Liver (tissue), 9 donors: ENCODE data around the gene DCLK3. TPM values are rescaled to one million over a fixed set of nuclear protein-coding genes. Genes with fewer than 3 reads are reported as not detected.

Experiments used
- DNase-seq: peaks from one replicate; pipeline ENCODE4 v3.0.0-alpha.2; 2017; ENCODE audit warnings: low spot score
- H3K27ac ChIP-seq, 2 donors: one replicate each; pipeline ENCODE4 v1.7.0; 2013; ENCODE audit warnings: inconsistent platforms in 2 of 2, low read length in 2 of 2, control low read depth in 1 of 2, low read depth in 1 of 2, mild to moderate bottlenecking in 1 of 2
- H3K27me3 ChIP-seq, 4 donors: one replicate each; pipeline versions ENCODE4 v1.6.1 to v1.7.0; 2013; ENCODE audit warnings: low read length in 3 of 4, inconsistent platforms in 1 of 4, mild to moderate bottlenecking in 1 of 4, moderate library complexity in 1 of 4; ENCODE audit not compliant: control insufficient read depth in 4 of 4, insufficient read depth in 4 of 4
- H3K36me3 ChIP-seq, 4 donors: one replicate each; pipeline versions ENCODE4 v1.6.1 to v1.7.0; 2013; ENCODE audit warnings: low read length in 3 of 4, mild to moderate bottlenecking in 3 of 4, low read depth in 1 of 4, moderate library complexity in 1 of 4; ENCODE audit not compliant: control insufficient read depth in 4 of 4, insufficient read depth in 3 of 4
- H3K4me1 ChIP-seq, 4 donors: one replicate each; pipeline versions ENCODE4 v1.6.1 to v1.7.0; 2013; ENCODE audit warnings: low read length in 3 of 4, mild to moderate bottlenecking in 3 of 4, moderate library complexity in 1 of 4; ENCODE audit not compliant: control insufficient read depth in 4 of 4, insufficient read depth in 4 of 4
- H3K4me3 ChIP-seq, 3 donors: one replicate each; pipeline versions ENCODE4 v1.6.1 to v1.7.0; 2013; ENCODE audit warnings: low read length in 3 of 3, control low read depth in 1 of 3, low read depth in 1 of 3, mild to moderate bottlenecking in 1 of 3
- H3K9ac ChIP-seq, 2 donors: one replicate each; pipeline ENCODE4 v1.7.0; 2013; ENCODE audit warnings: low read length in 2 of 2, mild to moderate bottlenecking in 2 of 2, moderate library complexity in 2 of 2, control low read depth in 1 of 2, low read depth in 1 of 2
- H3K9me3 ChIP-seq, 4 donors: one replicate each; pipeline versions ENCODE4 v1.6.1 to v1.7.0; 2013; ENCODE audit warnings: low read length in 3 of 4; ENCODE audit not compliant: control insufficient read depth in 4 of 4
- ATF3 ChIP-seq: IDR thresholded peaks from 2 replicates; pipeline ENCODE4 v1.6.1; 2016; ENCODE audit warnings: antibody characterized with exemption
- CTCF ChIP-seq: fragments of 150-350 bp; IDR thresholded peaks from 2 replicates; pipeline ENCODE4 v1.5.1; 2017; ENCODE audit warnings: improper control_type of control experiment, low read depth, low read length; ENCODE audit not compliant: missing input control
- FOXA1 ChIP-seq: IDR thresholded peaks from 2 replicates; pipeline ENCODE4 v1.6.1; 2016; ENCODE audit warnings: antibody characterized with exemption
- FOXA2 ChIP-seq: IDR thresholded peaks from 2 replicates; pipeline ENCODE4 v1.6.1; 2016; ENCODE audit warnings: antibody characterized with exemption
- HNF4A ChIP-seq, 2 donors: conservative IDR thresholded peaks; 2 replicates each; pipeline ENCODE4 v1.6.1; 2016; ENCODE audit warnings: antibody characterized with exemption in 2 of 2, mild to moderate bottlenecking in 2 of 2
- HNF4G ChIP-seq: IDR thresholded peaks from 2 replicates; pipeline ENCODE4 v1.6.1; 2016; ENCODE audit warnings: antibody characterized with exemption
- NR2F2 ChIP-seq: IDR thresholded peaks from 2 replicates; pipeline ENCODE4 v1.6.1; 2016; ENCODE audit warnings: antibody characterized with exemption
- RAD21 ChIP-seq, 2 donors: IDR thresholded peaks; 2 replicates each; pipeline ENCODE4 v1.6.1; 2016; ENCODE audit warnings: antibody characterized with exemption in 2 of 2, mild to moderate bottlenecking in 2 of 2
- REST ChIP-seq: IDR thresholded peaks from 2 replicates; pipeline ENCODE4 v1.6.1; 2016; ENCODE audit warnings: antibody characterized with exemption, mild to moderate bottlenecking
- RXRA ChIP-seq, 2 donors: IDR thresholded peaks; 2 replicates each; pipeline ENCODE4 v1.6.1; 2017 to 2018; ENCODE audit warnings: antibody characterized with exemption in 2 of 2, mild to moderate bottlenecking in 1 of 2
- SP1 ChIP-seq: IDR thresholded peaks from 2 replicates; pipeline ENCODE4 v1.6.1; 2018; ENCODE audit warnings: antibody characterized with exemption, mild to moderate bottlenecking
- TAF1 ChIP-seq: conservative IDR thresholded peaks from 2 replicates; pipeline ENCODE4 v1.6.1; 2016; ENCODE audit warnings: antibody characterized with exemption, mild to moderate bottlenecking
- WGBS: extraction: QIAGEN DNeasy Blood & Tissue Kit; methylation state at CpG from one replicate; pipeline ENCODE4 v1.1.7; 2013; 5-methylcytosine and 5-hydroxymethylcytosine counted together
- polyA plus RNA-seq, 2 donors: library from polyadenylated mRNA; stranded (reverse) in 1 of 2; unstranded in 1 of 2; fragments of 200-250 nt in 1 of 2; fragments of >200 nt in 1 of 2; fragmentation: Nextera tagmentation in 1 of 2; extraction: Ambion mirVana in 1 of 2; gene quantifications; one replicate each; pipeline versions ENCODE4 v1.2.1 to v1.2.3, GENCODE V29; 2013 to 2015
- total RNA-seq, 2 donors: library from RNA; depleted of rRNA; stranded (reverse); fragments of >200 nt; gene quantifications; one replicate each; pipeline ENCODE4 v1.2.3, GENCODE V29; 2014
- donor health status: healthy.
- donor health status: healthy.
- donor health status: healthy.
- donor health status: healthy.
- donor health status: healthy.

Gene DCLK3
- total and polyA plus RNA-seq, 4 donors: 0.01 to 0.14 (median 0.07) TPM

- Histone ChIP-seq H3K4me3 (no peak overlapping the region), H3K36me3 (no peaks in the 10 kb centered on the region), H3K27ac (no peak overlapping the region), H3K4me1 (no peaks in the 10 kb centered on the region), H3K9me3 (no peaks in the 10 kb centered on the region), H3K9ac (no peak overlapping the region), H3K27me3 (no peaks in the 10 kb centered on the region)
- TF ChIP-seq RAD21 (IDR thresholded peaks at IDR 0.05) (peak; percentile 94 to 95), CTCF (peak; percentile 83), HNF4G (no peak)
- DNase-seq: no peak
- 5% methylated on average over 3 of the region's 3 CpGs for WGBS
Measured at GRCh38 chr3:36700537-36701248, 63.7 kb downstream of the DCLK3 start.

- H3K9me3 ChIP-seq: no peaks in the 10 kb centered on the region
- no peaks in the 10 kb centered on the region for H3K36me3 ChIP-seq
- no peaks in the 10 kb centered on the region for H3K4me1 ChIP-seq
- WGBS: 76% methylated on average over 3 of the region's 3 CpGs
- H3K27ac ChIP-seq: no peak overlapping the region
- H3K27me3 ChIP-seq: no peaks in the 10 kb centered on the region
- no peak for TF ChIP-seq TAF1
- TF ChIP-seq NR2F2: no peak
- TF ChIP-seq RXRA (IDR thresholded peaks at IDR 0.05): no peak
- no peak for TF ChIP-seq SP1
- TF ChIP-seq FOXA2: no peak
- TF ChIP-seq REST: no peak
- TF ChIP-seq ATF3: no peak
- TF ChIP-seq FOXA1: no peak
- TF ChIP-seq HNF4A (conservative IDR thresholded peaks at IDR 0.05): no peak
- no peak for TF ChIP-seq CTCF
- DNase-seq: no peak
- H3K4me3 ChIP-seq: no peak overlapping the region
- no peak overlapping the region for H3K9ac ChIP-seq
Measured at GRCh38 chr3:36698314-36698713, 66.0 kb downstream of the DCLK3 start.
